Neuron (in vitro differentiated cells): Measurements from ENCODE around the gene CDRT15.

ENCODE experiments used
- H2AFZ ChIP-seq: one replicate; pipeline ENCODE4 v1.6.1; 2013; ENCODE audit warnings: low read depth, mild to moderate bottlenecking, inconsistent platforms, low read length, moderate library complexity
- H3K27me3 ChIP-seq: one replicate; pipeline ENCODE4 v1.6.1; 2013; ENCODE audit warnings: low read length; ENCODE audit not compliant: insufficient read depth
- H3K36me3 ChIP-seq: one replicate; pipeline ENCODE4 v1.6.1; 2013; ENCODE audit warnings: low read length; ENCODE audit not compliant: insufficient read depth
- H3K4me1 ChIP-seq: one replicate; pipeline ENCODE4 v1.6.1; 2013; ENCODE audit warnings: low read length; ENCODE audit not compliant: insufficient read depth
- H3K4me3 ChIP-seq: 2 replicates; pipeline ENCODE4 v1.5.1; 2013; ENCODE audit warnings: mild to moderate bottlenecking, low read length, moderate library complexity
- H3K9me3 ChIP-seq: one replicate; pipeline ENCODE4 v1.6.1; 2013; ENCODE audit warnings: low read length

The CDRT15 gene

DNA sequence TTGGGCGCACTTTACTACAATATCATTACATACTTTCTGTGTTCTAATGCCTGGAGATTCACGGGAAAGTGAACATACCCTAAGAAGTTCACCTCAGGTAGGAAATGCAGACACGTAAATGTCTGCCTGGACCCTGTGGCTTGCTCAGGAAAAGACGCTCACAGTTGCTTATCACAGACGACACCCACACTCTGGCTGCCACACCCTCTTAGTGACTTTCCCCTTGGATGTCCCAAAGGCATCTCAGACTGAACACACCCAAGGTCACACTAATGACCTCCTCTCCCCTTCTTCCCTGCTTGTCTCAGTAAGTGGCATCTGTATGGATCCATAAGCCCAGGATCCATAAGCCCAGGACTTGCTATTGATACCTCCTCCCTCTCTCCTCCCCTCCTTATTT is 32.6 kb downstream of the CDRT15 start:
- Histone ChIP-seq H3K27me3 (no peaks in the 10 kb centered on the region), H3K9me3 (no peaks in the 10 kb centered on the region), H3K36me3 (peaks cover 17% of the 10 kb centered on the region), H3K4me3 (no peak overlapping the region), H2AFZ (no peak overlapping the region), H3K4me1 (peaks cover 7% of the 10 kb centered on the region)

GRCh38 chr17:14203388-14203787 is 33.3 kb downstream of the CDRT15 start:
- Histone ChIP-seq H3K4me1 (peaks cover 7% of the 10 kb centered on the region), H3K36me3 (peaks cover 17% of the 10 kb centered on the region), H3K9me3 (no peaks in the 10 kb centered on the region), H2AFZ (no peak overlapping the region), H3K27me3 (no peaks in the 10 kb centered on the region), H3K4me3 (no peak overlapping the region)

- no peak overlapping the region for H2AFZ ChIP-seq
- peaks cover 13% of the 10 kb centered on the region for H3K36me3 ChIP-seq
- no peak overlapping the region for H3K4me3 ChIP-seq
- no peaks in the 10 kb centered on the region for H3K27me3 ChIP-seq
- H3K9me3 ChIP-seq, result no peaks in the 10 kb centered on the region
- H3K4me1 ChIP-seq, result peaks cover 7% of the 10 kb centered on the region
Observed at GRCh38 chr17:14202388-14203166, 34.1 kb downstream of the CDRT15 start.

GRCh38 chr17:14201988-14202380 is 34.7 kb downstream of the CDRT15 start:
- Histone ChIP-seq H3K27me3 (no peaks in the 10 kb centered on the region), H3K4me1 (peaks cover 7% of the 10 kb centered on the region), H3K9me3 (no peaks in the 10 kb centered on the region), H2AFZ (no peak overlapping the region), H3K4me3 (no peak overlapping the region), H3K36me3 (peaks cover 8% of the 10 kb centered on the region)

DNA sequence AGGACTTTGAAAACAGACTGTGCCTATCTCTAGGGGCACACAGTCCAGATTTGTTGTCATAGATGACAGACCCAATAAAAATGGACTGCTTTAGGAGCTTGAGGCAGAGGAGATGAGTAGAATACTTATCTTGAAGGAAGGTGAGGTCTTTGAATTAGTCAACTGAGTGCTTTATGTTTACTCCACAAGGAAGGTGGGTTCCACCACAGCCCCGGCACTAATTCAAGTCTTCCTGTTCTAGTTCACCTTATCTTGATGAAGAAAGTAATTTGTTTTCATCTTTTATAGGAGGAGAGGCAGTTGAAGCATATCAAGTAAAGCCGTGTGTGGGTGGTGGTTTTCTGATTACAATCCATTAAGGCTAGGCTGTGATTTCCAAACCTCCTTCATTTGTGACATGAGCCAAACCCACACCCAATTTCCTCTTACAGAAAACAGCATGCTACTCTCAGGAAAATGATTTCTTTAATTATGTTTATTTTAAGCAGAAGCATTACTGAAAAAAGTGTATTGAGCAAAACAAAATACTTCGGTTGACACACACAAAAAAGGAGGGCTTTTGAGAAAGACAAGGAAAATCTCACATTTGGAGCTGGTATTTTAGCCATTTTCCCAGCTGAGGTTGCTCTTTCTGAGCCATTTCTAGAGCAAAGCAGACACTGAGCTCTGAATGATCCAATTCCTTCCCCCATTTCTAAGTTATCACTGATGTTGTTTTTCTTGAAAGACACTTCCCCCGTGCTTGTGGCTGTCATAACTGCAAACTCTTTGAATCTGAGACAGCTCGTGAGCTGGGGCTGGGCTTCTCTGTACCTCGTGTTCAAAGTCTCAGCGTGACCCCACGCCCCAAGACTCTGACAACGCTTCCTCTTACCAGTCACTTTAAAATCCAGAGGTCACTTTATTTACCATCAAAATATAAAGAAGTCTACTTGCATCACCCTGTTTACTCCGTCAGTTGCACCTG is 35.4 kb downstream of the CDRT15 start:
- Histone ChIP-seq H3K36me3 (peaks cover 5% of the 10 kb centered on the region), H3K27me3 (no peaks in the 10 kb centered on the region), H3K9me3 (no peaks in the 10 kb centered on the region), H3K4me3 (no peak overlapping the region), H3K4me1 (peaks cover 7% of the 10 kb centered on the region), H2AFZ (no peak overlapping the region)

DNA sequence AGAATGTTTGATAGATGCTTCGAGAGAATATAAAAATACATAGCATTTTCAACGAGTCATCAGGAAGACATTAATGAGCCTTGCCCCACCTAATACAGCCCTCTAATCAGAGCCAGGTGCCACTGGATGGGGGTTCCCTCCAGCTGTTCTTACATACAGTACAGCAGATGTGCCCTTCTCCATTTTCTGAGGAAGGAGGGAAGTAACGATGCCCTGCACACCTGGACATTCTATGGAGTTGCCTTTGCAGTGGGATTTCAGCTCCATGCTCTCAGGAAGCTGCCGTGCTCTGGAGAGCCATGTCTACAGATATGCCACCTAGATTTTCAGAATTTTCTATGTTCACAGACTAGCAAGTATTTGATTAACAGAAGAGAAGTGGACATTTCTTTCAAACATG is 36.3 kb downstream of the CDRT15 start:
- H3K27me3 ChIP-seq, result no peaks in the 10 kb centered on the region
- no peak overlapping the region for H2AFZ ChIP-seq
- H3K9me3 ChIP-seq, result no peaks in the 10 kb centered on the region
- no peak overlapping the region for H3K4me3 ChIP-seq
- no peaks in the 10 kb centered on the region for H3K36me3 ChIP-seq
- peaks cover 7% of the 10 kb centered on the region for H3K4me1 ChIP-seq

- Histone ChIP-seq H3K4me3 (no peak overlapping the region), H3K9me3 (no peaks in the 10 kb centered on the region), H3K36me3 (no peaks in the 10 kb centered on the region), H3K27me3 (no peaks in the 10 kb centered on the region), H3K4me1 (peaks cover 7% of the 10 kb centered on the region), H2AFZ (no peak overlapping the region)
Observed at GRCh38 chr17:14199601-14200000, 37.1 kb downstream of the CDRT15 start.

DNA sequence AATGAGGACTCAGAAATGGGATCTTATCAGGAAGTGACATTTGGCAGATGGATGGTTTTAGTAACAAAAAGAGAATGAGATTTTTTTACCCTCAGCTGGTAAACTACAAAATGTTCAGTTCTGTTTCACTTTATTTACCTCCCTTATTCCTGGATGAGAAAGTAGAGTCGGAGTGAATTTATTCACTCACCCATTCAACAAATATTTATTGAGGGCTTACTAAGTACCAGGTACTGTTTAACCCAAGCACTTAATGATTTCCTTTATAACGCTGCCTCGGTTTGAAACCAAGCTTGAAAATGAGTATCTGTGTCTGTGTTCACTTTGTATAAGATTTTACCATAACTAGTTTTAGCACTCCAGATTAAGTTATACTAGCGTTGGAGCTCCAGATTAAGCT is 38.1 kb downstream of the CDRT15 start:
- no peaks in the 10 kb centered on the region for H3K27me3 ChIP-seq
- H2AFZ ChIP-seq, result no peak overlapping the region
- H3K36me3 ChIP-seq, result no peaks in the 10 kb centered on the region
- H3K9me3 ChIP-seq, result no peaks in the 10 kb centered on the region
- peaks cover 4% of the 10 kb centered on the region for H3K4me1 ChIP-seq
- no peak overlapping the region for H3K4me3 ChIP-seq

- Histone ChIP-seq H3K4me1 (no peaks in the 10 kb centered on the region), H3K4me3 (no peak overlapping the region), H2AFZ (no peak overlapping the region), H3K27me3 (no peaks in the 10 kb centered on the region), H3K9me3 (no peaks in the 10 kb centered on the region), H3K36me3 (no peaks in the 10 kb centered on the region)
Observed at GRCh38 chr17:14198013-14198412, 38.6 kb downstream of the CDRT15 start.

DNA sequence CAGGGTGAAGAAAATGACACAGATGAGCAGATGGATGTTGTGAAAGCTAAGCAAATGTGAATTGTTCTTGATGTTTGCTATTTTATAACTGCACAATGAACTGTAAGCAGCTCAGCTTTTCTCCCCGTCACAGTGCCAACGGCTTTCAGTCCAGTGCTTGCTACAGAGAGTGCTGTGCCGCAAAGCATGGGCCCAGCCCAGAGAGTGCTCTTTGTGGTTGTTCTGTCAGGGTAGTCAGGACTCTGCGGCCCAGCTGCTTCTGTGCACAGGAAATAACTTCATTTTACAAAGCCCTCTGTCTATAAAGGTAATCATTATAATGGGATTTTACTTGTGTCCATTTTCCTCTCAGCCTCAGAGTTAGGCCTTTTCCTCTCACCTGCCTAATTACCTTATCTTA is 39.1 kb downstream of the CDRT15 start:
- Histone ChIP-seq H3K4me1 (no peaks in the 10 kb centered on the region), H3K9me3 (no peaks in the 10 kb centered on the region), H2AFZ (no peak overlapping the region), H3K27me3 (no peaks in the 10 kb centered on the region), H3K36me3 (no peaks in the 10 kb centered on the region), H3K4me3 (no peak overlapping the region)

DNA sequence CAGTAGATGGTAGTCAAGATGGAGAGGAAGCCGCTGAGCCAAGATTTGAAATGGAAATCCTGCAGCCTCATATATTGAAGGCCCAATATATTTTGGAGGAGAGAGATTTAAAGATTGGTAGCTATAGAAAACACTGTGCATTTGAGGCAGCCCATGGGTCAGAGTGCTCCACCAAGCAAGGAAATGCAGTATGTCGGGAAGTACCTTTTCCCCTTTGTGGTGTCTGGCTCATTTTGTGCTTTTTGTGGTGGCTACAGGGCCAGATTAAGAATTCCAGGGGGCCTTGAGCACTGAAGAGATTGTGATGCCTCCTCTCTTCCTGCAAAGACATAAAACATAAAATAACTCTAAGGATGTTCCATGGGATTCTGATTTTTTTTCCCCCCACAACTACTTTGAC is 39.6 kb downstream of the CDRT15 start:
- H3K4me1 ChIP-seq, result no peaks in the 10 kb centered on the region
- no peaks in the 10 kb centered on the region for H3K27me3 ChIP-seq
- no peak overlapping the region for H2AFZ ChIP-seq
- no peaks in the 10 kb centered on the region for H3K9me3 ChIP-seq
- no peak overlapping the region for H3K4me3 ChIP-seq
- H3K36me3 ChIP-seq, result no peaks in the 10 kb centered on the region

- no peaks in the 10 kb centered on the region for H3K36me3 ChIP-seq
- H2AFZ ChIP-seq, result no peak overlapping the region
- no peaks in the 10 kb centered on the region for H3K4me1 ChIP-seq
- no peaks in the 10 kb centered on the region for H3K9me3 ChIP-seq
- no peak overlapping the region for H3K4me3 ChIP-seq
- no peaks in the 10 kb centered on the region for H3K27me3 ChIP-seq
Observed at GRCh38 chr17:14196377-14196997, 40.2 kb downstream of the CDRT15 start.
